ENCODE data around the gene AUTS2. TPM values are rescaled to one million over a fixed set of nuclear protein-coding genes. Genes with fewer than 3 reads are reported as not detected.

Gene AUTS2
- total RNA-seq, 1 donor from 2014 or later = 26.1 TPM

DNA sequence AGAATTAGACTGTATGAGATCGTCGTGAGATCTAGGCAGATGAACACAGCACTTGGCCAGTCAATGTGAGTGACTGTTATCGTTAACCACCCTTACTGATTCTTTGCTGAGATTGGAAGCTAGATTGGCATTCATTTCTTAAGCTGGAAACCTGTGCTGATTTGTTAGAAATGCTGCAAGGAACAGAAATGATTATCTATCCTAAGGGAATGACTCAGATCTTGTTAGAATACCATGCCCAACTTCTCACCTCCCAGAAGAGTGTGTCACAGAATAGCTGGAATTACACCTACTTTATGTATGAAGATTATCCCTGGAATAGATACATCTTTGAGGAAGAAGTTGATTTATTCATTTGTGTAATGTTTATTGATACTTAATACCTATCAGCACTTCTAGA is 275.2 kb downstream of the AUTS2 start:
- ATAC-seq = no peak
- no peak for DNase-seq (ENCODE audit: low spot score)

- DNase-seq (ENCODE audit: low spot score) = no peak
- no peak for ATAC-seq
These were observed 279.7 kb downstream of the AUTS2 start for GRCh38 chr7:69878015-69878414.

- no peak for ATAC-seq
- DNase-seq (ENCODE audit: low spot score) = no peak
These were observed 280.3 kb downstream of the AUTS2 start for GRCh38 chr7:69878591-69878990.

- DNase-seq (ENCODE audit: low spot score) (no peak), ATAC-seq (no peak)
These were observed 281.7 kb downstream of the AUTS2 start for GRCh38 chr7:69879989-69880388.

DNA sequence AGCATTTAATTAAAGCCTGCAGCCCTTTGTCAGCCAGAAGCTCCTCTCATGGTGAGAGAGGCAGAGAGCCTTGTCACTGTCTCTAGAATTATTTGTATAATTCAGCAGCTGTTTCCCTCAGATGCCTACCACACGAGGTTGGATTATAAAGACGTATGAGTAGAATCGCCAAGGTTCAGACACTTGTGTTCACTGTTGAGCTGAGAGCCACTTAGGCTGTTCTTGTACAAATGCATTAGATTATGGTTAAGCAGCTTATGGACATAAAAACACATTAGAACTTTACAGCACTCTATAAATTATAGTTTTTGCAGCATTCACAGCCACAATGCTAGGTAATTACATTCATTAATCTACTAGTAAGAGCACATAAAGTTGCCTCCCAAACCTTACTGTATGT is 282.6 kb downstream of the AUTS2 start:
- no peak for DNase-seq (ENCODE audit: low spot score)
- ATAC-seq = no peak

DNA sequence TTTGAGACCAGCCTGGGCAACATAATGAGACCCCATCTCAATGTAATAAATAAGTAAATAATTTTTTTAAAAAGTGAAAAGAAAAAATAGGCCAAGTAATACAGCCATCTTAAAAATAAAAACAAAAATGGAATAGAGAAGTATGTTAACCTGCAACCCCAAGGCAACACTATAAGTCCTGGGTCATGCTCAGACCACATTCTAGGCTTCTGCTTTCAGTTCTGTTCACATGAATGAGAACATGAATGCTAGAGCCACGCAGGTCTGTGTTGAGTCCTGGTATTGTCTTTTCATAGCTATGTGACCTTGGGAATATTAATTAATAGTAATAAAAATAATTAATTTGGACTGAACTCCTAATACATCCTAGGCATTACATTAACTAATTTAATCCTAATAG is 284.0 kb downstream of the AUTS2 start:
- ATAC-seq (no peak), DNase-seq (ENCODE audit: low spot score) (no peak)

GRCh38 chr7:69883399-69883891 is 285.2 kb downstream of the AUTS2 start:
- no peak for DNase-seq (ENCODE audit: low spot score)
- no peak for ATAC-seq

DNA sequence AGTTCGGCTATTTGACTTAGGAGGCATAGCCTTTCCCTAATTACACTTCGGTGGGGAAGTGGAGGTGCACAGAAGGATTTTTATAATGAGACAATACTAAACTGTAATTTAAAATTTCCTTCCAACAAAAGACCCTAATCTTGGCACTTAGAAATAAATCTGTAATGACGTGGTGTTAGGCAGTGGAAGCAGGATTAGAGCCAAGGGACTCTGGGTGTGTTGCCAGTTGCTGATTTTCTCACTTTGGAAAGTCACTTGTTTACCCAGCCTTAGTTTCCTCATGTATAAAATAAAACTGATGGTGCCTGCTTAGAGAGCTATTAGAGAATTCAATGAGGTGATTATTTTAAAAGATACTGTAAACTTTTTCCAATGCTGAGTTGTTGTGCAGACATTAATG is 287.2 kb downstream of the AUTS2 start:
- DNase-seq (ENCODE audit: low spot score) (no peak), ATAC-seq (no peak)

GRCh38 chr7:69889338-69889975 is 291.2 kb downstream of the AUTS2 start:
- no peak for DNase-seq (ENCODE audit: low spot score)

GRCh38 chr7:69889976-69890351 is 291.7 kb downstream of the AUTS2 start:
- no peak for ATAC-seq
- no peak for DNase-seq (ENCODE audit: low spot score)

More at GRCh38 chr7:69889338-69889975, 291.2 kb downstream of the AUTS2 start:
- ATAC-seq = no peak

- DNase-seq (ENCODE audit: low spot score) (no peak), ATAC-seq (peak; percentile 84)
These were observed 294.5 kb downstream of the AUTS2 start for GRCh38 chr7:69892790-69893189.

DNA sequence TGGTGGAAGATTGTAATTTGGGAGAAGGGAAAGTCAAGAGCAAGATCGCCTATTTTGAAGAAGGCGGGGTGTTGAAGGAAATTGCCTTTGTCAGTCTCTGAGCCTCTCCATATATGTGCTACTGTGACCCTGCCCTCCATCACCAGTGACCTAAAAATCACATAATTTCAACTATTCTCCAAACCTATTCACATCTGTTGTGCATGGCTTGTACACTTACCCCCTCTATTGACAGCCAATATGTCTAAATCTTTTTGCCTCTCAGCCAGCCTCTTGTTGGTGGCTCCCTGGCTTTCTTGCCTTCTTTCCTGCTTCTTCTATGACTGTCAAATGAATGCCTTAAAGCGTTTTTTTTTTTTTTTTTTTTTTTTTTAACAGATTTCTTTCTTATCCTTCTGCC is 295.6 kb downstream of the AUTS2 start:
- DNase-seq (ENCODE audit: low spot score) (no peak), ATAC-seq (peak; percentile 57)

DNA sequence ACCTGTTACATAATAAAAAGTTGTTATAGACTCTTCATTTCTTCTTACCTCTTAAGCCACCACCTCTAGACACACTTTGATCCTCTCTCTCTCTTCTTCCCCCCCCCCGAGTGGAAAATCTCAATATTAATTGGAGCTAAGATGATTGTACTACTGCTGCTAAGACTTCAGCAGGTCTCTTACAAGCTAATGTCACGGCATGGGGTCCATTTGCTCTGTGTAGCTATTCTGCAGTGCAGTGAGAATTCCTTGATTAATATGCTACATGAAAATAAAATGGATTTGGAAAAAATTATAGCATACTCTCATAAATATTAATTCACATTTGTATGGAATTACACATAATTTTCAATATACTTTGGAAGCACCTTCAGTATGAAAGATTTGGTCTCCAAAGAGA is 297.2 kb downstream of the AUTS2 start:
- no peak for DNase-seq (ENCODE audit: low spot score)
- no peak for ATAC-seq

GRCh38 chr7:69896121-69896520 is 297.8 kb downstream of the AUTS2 start:
- no peak for ATAC-seq
- no peak for DNase-seq (ENCODE audit: low spot score)

DNA sequence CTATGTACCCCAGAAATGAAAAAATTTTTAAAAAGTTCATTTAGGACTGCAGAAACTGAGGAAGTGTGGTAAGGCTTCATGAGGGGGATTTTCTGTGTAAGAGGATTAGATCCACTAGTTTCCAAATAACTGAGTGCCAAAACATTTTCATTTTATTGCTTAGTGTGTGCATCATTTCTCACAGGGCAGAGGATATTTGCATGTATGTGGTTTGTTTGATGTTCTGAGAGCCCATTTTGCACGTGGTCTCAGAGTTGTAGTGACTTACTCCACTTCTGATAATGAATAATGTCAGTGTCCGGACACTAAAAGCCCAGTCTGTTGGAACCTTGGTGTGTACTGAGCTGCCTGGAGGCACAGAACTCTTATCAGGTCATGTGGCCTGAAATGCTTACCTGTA is 299.9 kb downstream of the AUTS2 start:
- ATAC-seq (no peak), DNase-seq (ENCODE audit: low spot score) (no peak)

DNA sequence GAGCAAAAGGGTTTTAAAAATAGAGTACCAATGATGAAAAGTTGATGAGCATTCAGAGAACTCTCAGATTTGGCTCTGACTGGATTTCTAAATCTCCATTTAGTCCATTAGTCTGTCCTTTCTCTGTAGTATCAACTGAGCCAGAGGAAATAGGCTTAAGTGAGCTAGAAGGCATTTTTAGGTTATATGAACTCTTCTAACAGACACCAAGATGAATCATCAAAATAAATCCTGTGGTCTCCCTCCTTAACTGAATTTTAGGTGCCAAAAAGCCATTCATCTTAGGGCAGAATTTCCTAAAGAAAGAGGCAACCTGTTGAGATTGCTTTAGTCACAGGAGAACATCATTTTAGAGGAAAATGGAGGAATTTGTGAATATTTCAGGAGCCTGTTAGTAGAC is 305.1 kb downstream of the AUTS2 start:
- DNase-seq (ENCODE audit: low spot score) (no peak), ATAC-seq (no peak)

- DNase-seq (ENCODE audit: low spot score) (no peak), ATAC-seq (no peak)
These were observed 308.2 kb downstream of the AUTS2 start for GRCh38 chr7:69906283-69906995.

DNA sequence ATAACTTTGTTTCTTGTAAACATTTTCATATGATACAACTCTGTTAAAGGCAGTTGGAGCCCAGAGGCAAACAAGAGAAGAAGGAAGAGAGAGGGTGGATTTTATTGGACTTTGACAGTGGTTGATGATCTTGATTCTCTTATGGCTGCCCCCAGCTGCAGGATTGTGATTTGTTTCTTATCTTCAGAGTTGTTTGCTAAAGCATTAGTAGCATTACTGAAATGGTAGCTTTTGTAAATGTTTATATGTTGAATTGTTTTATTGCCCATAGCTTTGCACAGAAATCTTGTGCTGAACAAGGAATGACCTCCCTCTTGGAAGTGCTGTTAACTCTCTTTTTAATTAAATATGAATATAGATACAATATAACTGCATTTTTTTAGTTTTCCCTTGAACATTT is 309.4 kb downstream of the AUTS2 start:
- no peak for DNase-seq (ENCODE audit: low spot score)

GRCh38 chr7:69908454-69908853 is 310.2 kb downstream of the AUTS2 start:
- DNase-seq (ENCODE audit: low spot score) (no peak), ATAC-seq (no peak)

More for the DNA sequence above, 309.4 kb downstream of the AUTS2 start:
- ATAC-seq = no peak

GRCh38 chr7:69910150-69910549 is 311.9 kb downstream of the AUTS2 start:
- peak; percentile 28 for ATAC-seq

GRCh38 chr7:69911337-69911736 is 313.1 kb downstream of the AUTS2 start:
- DNase-seq (ENCODE audit: low spot score) (no peak), ATAC-seq (no peak)

More at GRCh38 chr7:69910150-69910549, 311.9 kb downstream of the AUTS2 start:
- DNase-seq (ENCODE audit: low spot score) = no peak

DNA sequence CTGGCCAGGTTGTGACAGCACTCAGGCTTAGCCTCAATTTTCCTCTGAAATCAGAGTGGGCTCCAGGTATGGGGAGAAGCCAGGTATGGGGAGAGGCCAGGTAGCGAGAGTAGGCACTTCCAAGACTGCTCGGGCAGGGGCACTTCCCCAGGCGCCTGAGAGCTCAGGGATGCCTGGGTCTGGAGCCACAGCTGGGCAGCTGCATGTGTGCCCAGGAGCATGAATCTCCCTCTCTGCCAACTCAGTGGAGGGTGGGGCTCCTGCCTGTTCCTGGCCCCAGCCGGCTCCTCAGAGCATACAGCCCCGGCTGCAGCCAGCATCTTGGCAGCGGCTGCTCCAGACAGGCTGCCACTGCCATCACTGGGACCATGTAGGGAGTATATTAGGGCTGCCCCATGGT is 313.9 kb downstream of the AUTS2 start:
- DNase-seq (ENCODE audit: low spot score) (no peak), ATAC-seq (no peak)

DNA sequence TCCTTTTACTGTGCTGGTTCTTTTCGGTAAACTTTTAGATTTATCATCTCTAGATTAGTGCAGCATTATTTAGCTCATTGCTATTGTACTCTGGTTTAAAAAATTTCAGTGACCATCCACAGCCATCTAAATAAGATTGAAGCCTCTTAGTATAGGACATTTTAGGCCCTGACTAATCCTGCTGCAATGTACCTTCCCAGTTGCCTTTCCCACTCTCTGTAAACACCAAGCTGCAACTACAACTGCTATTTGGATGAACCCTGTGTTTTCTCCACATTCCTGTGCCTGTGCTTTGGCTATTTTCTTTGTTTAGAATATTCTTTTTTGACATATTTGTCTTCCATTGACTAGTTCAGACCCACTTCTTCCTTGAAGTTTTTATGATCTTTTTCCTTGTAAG is 314.6 kb downstream of the AUTS2 start:
- DNase-seq (ENCODE audit: low spot score) (no peak), ATAC-seq (no peak)
